Trophoblast cell (in vitro differentiated cells and primary cell): ENCODE results near the gene MYO1E.
"Not testable (repeated sequence)": the region's sequence is repeated elsewhere in the genome, so short reads cannot be mapped to it uniquely, and the experiment has no call there.

Source experiments
- DNase-seq, 2 donors: peaks; one replicate each; pipeline ENCODE4 v3.0.0-alpha.2; 2016
- H2AFZ ChIP-seq: 2 replicates; pipeline ENCODE4 v1.6.1; 2013; ENCODE audit warnings: low read length, moderate library complexity, mild to moderate bottlenecking; ENCODE audit not compliant: insufficient read depth, poor library complexity
- H2AK5ac ChIP-seq: 2 replicates; pipeline ENCODE4 v1.6.1; 2013; ENCODE audit warnings: mild to moderate bottlenecking, low read length
- H2BK120ac ChIP-seq: 2 replicates; pipeline ENCODE4 v1.6.1; 2013; ENCODE audit warnings: low read length, mild to moderate bottlenecking, moderate library complexity; ENCODE audit not compliant: insufficient read depth, poor library complexity
- H2BK12ac ChIP-seq: 2 replicates; pipeline ENCODE4 v1.6.1; 2013; ENCODE audit warnings: mild to moderate bottlenecking, low read length, moderate library complexity
- H2BK5ac ChIP-seq: 2 replicates; pipeline ENCODE4 v1.6.1; 2013; ENCODE audit warnings: low read length, low read depth, moderate library complexity, mild to moderate bottlenecking; ENCODE audit not compliant: poor library complexity
- H3K14ac ChIP-seq: 2 replicates; pipeline ENCODE4 v1.6.1; 2013; ENCODE audit warnings: mild to moderate bottlenecking, low read length
- H3K18ac ChIP-seq: 2 replicates; pipeline ENCODE4 v1.6.1; 2013; ENCODE audit warnings: mild to moderate bottlenecking, low read length
- H3K23ac ChIP-seq: 2 replicates; pipeline ENCODE4 v1.6.1; 2013; ENCODE audit warnings: low read length
- H3K27ac ChIP-seq: 2 replicates; pipeline ENCODE4 v1.5.1; 2013; ENCODE audit warnings: low read depth, mild to moderate bottlenecking, inconsistent platforms, low read length, moderate library complexity
- H3K27me3 ChIP-seq: 2 replicates; pipeline ENCODE4 v1.6.1; 2013; ENCODE audit warnings: inconsistent platforms, mild to moderate bottlenecking, low read length, moderate library complexity; ENCODE audit not compliant: insufficient read depth
- H3K36me3 ChIP-seq, 2 experiments: 1 replicate in 1 of 2; 2 replicates in 1 of 2; pipeline ENCODE4 v1.6.1; 2013; ENCODE audit warnings: low read length in 2 of 2, mild to moderate bottlenecking in 2 of 2, moderate library complexity in 1 of 2; ENCODE audit not compliant: insufficient read depth in 2 of 2, control insufficient read depth in 1 of 2
- H3K4ac ChIP-seq: 2 replicates; pipeline ENCODE4 v1.6.1; 2013; ENCODE audit warnings: low read depth, mild to moderate bottlenecking, low read length, moderate library complexity
- H3K4me1 ChIP-seq, 2 experiments: 1 replicate in 1 of 2; 2 replicates in 1 of 2; pipeline ENCODE4 v1.6.1; 2013; ENCODE audit warnings: low read length in 2 of 2, mild to moderate bottlenecking in 2 of 2, moderate library complexity in 1 of 2; ENCODE audit not compliant: insufficient read depth in 2 of 2, control insufficient read depth in 1 of 2
- H3K4me2 ChIP-seq: 2 replicates; pipeline ENCODE4 v1.6.1; 2013; ENCODE audit warnings: inconsistent platforms, mild to moderate bottlenecking, low read length, moderate library complexity
- H3K4me3 ChIP-seq: 2 replicates; pipeline ENCODE4 v1.5.1; 2013; ENCODE audit warnings: mild to moderate bottlenecking, low read depth, low read length, inconsistent platforms
- H3K79me1 ChIP-seq: one replicate; pipeline ENCODE4 v1.6.1; 2013; ENCODE audit warnings: low read length
- H3K79me2 ChIP-seq: 2 replicates; pipeline ENCODE4 v1.6.1; 2013; ENCODE audit warnings: low read length, mild to moderate bottlenecking; ENCODE audit not compliant: control insufficient read depth, insufficient read depth, poor library complexity
- H3K9ac ChIP-seq: 2 replicates; pipeline ENCODE4 v1.6.1; 2013; ENCODE audit warnings: mild to moderate bottlenecking, low read length
- H3K9me3 ChIP-seq: 2 replicates; pipeline ENCODE4 v1.6.1; 2013; ENCODE audit warnings: low read depth, mild to moderate bottlenecking, control low read depth, inconsistent platforms, low read length; ENCODE audit not compliant: insufficient read depth
- H4K12ac ChIP-seq: 2 replicates; pipeline ENCODE4 v1.6.1; 2013; ENCODE audit warnings: low read depth, mild to moderate bottlenecking, low read length, moderate library complexity
- H4K8ac ChIP-seq: 2 replicates; pipeline ENCODE4 v1.6.1; 2013; ENCODE audit warnings: low read depth, mild to moderate bottlenecking, low read length, moderate library complexity
- H4K91ac ChIP-seq: one replicate; pipeline ENCODE4 v1.6.1; 2013; ENCODE audit warnings: low read depth, mild to moderate bottlenecking, low read length, moderate library complexity
- WGBS: extraction: QIAGEN DNeasy Blood & Tissue Kit; methylation state at CpG from one replicate; pipeline ENCODE4 v1.1.7; 2013; ENCODE audit warnings: missing lambda C conversion rate; ENCODE audit not compliant: insufficient read length, insufficient coverage; ENCODE audit errors: extremely low coverage; 5-methylcytosine and 5-hydroxymethylcytosine counted together

MYO1E gene

GRCh38 chr15:59131969-59132562 lies 240.6 kb downstream of the MYO1E start:
- Histone ChIP-seq H3K18ac (no peak overlapping the region), H3K23ac (no peak overlapping the region), H4K91ac (no peak overlapping the region), H3K4me1 (no peaks in the 10 kb centered on the region), H2BK5ac (no peak overlapping the region), H2BK12ac (no peak overlapping the region), H3K14ac (no peak overlapping the region), H3K9me3 (no peaks in the 10 kb centered on the region), H3K9ac (no peak overlapping the region), H3K79me2 (no peaks in the 10 kb centered on the region), H3K79me1 (no peaks in the 10 kb centered on the region), H2AK5ac (no peak overlapping the region), H3K27me3 (no peaks in the 10 kb centered on the region), H3K4me3 (no peak overlapping the region), H2AFZ (no peak overlapping the region), H3K4ac (no peak overlapping the region), H4K12ac (no peak overlapping the region), H3K27ac (no peak overlapping the region), H3K36me3 (peaks cover 34 to 46% of the 10 kb centered on the region in 2 experiments), H2BK120ac (no peak overlapping the region), H3K4me2 (no peak overlapping the region), H4K8ac (no peak overlapping the region)
- WGBS: no CpG with 5 or more reads among the region's 3 CpGs
- no peak for DNase-seq

GRCh38 chr15:59131456-59131855 lies 241.2 kb downstream of the MYO1E start:
- no CpG with 5 or more reads among the region's 16 CpGs for WGBS
- Histone ChIP-seq H3K36me3 (peaks cover 29 to 42% of the 10 kb centered on the region in 2 experiments), H3K4me1 (no peaks in the 10 kb centered on the region), H2AK5ac (no peak overlapping the region), H4K12ac (no peak overlapping the region), H3K4me2 (no peak overlapping the region), H2BK12ac (no peak overlapping the region), H3K14ac (no peak overlapping the region), H3K27ac (no peak overlapping the region), H3K79me1 (no peaks in the 10 kb centered on the region), H3K4me3 (no peak overlapping the region), H3K18ac (no peak overlapping the region), H3K27me3 (no peaks in the 10 kb centered on the region), H4K8ac (no peak overlapping the region), H3K23ac (no peak overlapping the region), H4K91ac (no peak overlapping the region), H3K79me2 (no peaks in the 10 kb centered on the region), H2BK120ac (no peak overlapping the region), H2BK5ac (no peak overlapping the region), H3K9me3 (no peaks in the 10 kb centered on the region), H3K4ac (no peak overlapping the region), H3K9ac (no peak overlapping the region), H2AFZ (no peak overlapping the region)
- DNase-seq: no peak

- not testable (repeated sequence) for H3K79me1 ChIP-seq, DNase-seq, H3K27me3 ChIP-seq, H2AFZ ChIP-seq, H4K8ac ChIP-seq, H2AK5ac ChIP-seq, H3K4ac ChIP-seq, H2BK5ac ChIP-seq, H3K9me3 ChIP-seq, H4K91ac ChIP-seq, H3K4me3 ChIP-seq, H2BK12ac ChIP-seq, H3K4me2 ChIP-seq, H3K14ac ChIP-seq, H3K23ac ChIP-seq, H3K9ac ChIP-seq, H3K27ac ChIP-seq, H3K18ac ChIP-seq, H4K12ac ChIP-seq, H3K79me2 ChIP-seq, H3K4me1 ChIP-seq, H2BK120ac ChIP-seq
- WGBS: no CpG with 5 or more reads among the region's 1 CpG
- peaks cover 24 to 38% of the 10 kb centered on the region in 2 experiments for H3K36me3 ChIP-seq
Measured at GRCh38 chr15:59127255-59127654, 245.4 kb downstream of the MYO1E start.

- H3K18ac ChIP-seq, DNase-seq, H3K79me1 ChIP-seq, H3K4me2 ChIP-seq, H4K12ac ChIP-seq, H3K14ac ChIP-seq, H2AFZ ChIP-seq, H3K27me3 ChIP-seq, H3K9me3 ChIP-seq, H3K27ac ChIP-seq, H3K4me1 ChIP-seq, H2AK5ac ChIP-seq, H3K79me2 ChIP-seq, H4K8ac ChIP-seq, H2BK120ac ChIP-seq, H2BK5ac ChIP-seq, H4K91ac ChIP-seq, H3K4me3 ChIP-seq, H3K4ac ChIP-seq, H3K9ac ChIP-seq, H3K23ac ChIP-seq, H2BK12ac ChIP-seq: not testable (repeated sequence)
- peaks cover 16 to 26% of the 10 kb centered on the region in 2 experiments for H3K36me3 ChIP-seq
- WGBS: no CpG with 5 or more reads among the region's 4 CpGs
Measured at GRCh38 chr15:59125683-59126082, 247.0 kb downstream of the MYO1E start.
